PFSK-1 (cell line): ENCODE results near the gene TSPYL2.

Experiments used
- FOXP2 ChIP-seq: optimal IDR thresholded peaks from 2 replicates; pipeline ENCODE3; 2011; ENCODE audit warnings: borderline replicate concordance, control low read depth, inconsistent platforms; ENCODE audit not compliant: insufficient read depth; ENCODE audit errors: extremely low read length, extremely low read depth
- POLR2AphosphoS5 ChIP-seq: IDR thresholded peaks from 2 replicates; pipeline ENCODE4 v1.6.1; 2012; ENCODE audit warnings: low read depth, mild to moderate bottlenecking, control low read depth, low read length, moderate library complexity
- REST ChIP-seq, 2 experiments: IDR thresholded peaks; 2 replicates each; pipeline versions ENCODE4 v1.6.1 to v1.8.0; 2011 to 2012; ENCODE audit warnings: low read depth in 2 of 2, low read length in 2 of 2, control low read depth in 1 of 2, inconsistent platforms in 1 of 2, mild to moderate bottlenecking in 1 of 2, moderate library complexity in 1 of 2; ENCODE audit not compliant: insufficient read depth in 1 of 2
- SIN3A ChIP-seq: IDR thresholded peaks from 2 replicates; pipeline ENCODE4 v1.6.1; 2012; ENCODE audit warnings: mild to moderate bottlenecking, low read length, moderate library complexity, borderline replicate concordance; ENCODE audit not compliant: insufficient read depth
- TAF1 ChIP-seq: IDR thresholded peaks from 2 replicates; pipeline ENCODE4 v1.6.1; 2012; ENCODE audit warnings: low read length, control low read depth, borderline replicate concordance; ENCODE audit not compliant: insufficient read depth

Gene TSPYL2

GRCh38 chrX:53082773-53083616 is 828 bp downstream of the TSPYL2 start:
- TF ChIP-seq TAF1 (no peak), FOXP2 (no peak), SIN3A (no peak), POLR2AphosphoS5 (no peak), REST (IDR thresholded peaks at IDR 0.05; ENCODE audit: insufficient read depth in 1 of 2, low read depth in 2 of 2, low read length in 2 of 2) (no peak)

DNA sequence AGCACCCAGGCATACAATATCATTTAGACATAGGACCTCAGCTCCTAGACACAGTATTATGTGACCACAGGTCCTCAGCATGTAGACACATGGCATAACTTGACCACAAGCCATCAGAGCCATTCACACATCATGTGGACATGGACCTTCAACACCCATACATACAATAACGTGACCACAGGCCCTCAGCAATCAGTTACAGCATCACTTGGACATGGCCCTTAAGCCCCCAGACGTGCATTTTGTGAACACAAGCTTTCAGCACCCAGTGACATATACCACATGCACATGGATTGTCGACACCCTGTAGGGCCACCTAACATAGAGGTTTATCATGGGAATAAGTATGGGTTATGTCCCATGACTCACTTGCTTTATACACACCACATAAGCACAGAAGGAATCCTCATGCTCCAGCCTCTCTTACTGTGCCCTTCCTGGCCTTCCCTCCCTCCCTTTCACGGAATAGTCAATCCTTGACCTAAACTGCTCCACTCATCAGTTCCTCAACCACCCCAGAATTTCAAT is 1.9 kb downstream of the TSPYL2 start:
- TF ChIP-seq REST (IDR thresholded peaks at IDR 0.05; ENCODE audit: insufficient read depth in 1 of 2, low read depth in 2 of 2, low read length in 2 of 2) (no peak), TAF1 (no peak), POLR2AphosphoS5 (no peak), SIN3A (no peak), FOXP2 (no peak)

GRCh38 chrX:53084863-53085262 is 2.7 kb downstream of the TSPYL2 start:
- TF ChIP-seq REST (IDR thresholded peaks at IDR 0.05; ENCODE audit: insufficient read depth in 1 of 2, low read depth in 2 of 2, low read length in 2 of 2) (no peak), SIN3A (no peak), FOXP2 (no peak), TAF1 (no peak), POLR2AphosphoS5 (no peak)

GRCh38 chrX:53085661-53086229 is 3.6 kb downstream of the TSPYL2 start:
- TF ChIP-seq TAF1, result no peak
- no peak for TF ChIP-seq REST (IDR thresholded peaks at IDR 0.05; ENCODE audit: insufficient read depth in 1 of 2, low read depth in 2 of 2, low read length in 2 of 2)
- TF ChIP-seq FOXP2, result no peak
- TF ChIP-seq SIN3A, result no peak
- TF ChIP-seq POLR2AphosphoS5, result no peak
